ENCODE results near the gene LRRTM1.

Gene LRRTM1

GRCh38 chr2:80291656-80292055 lies 12.9 kb downstream of the LRRTM1 start:
- H3K27ac ChIP-seq (replicated peaks) = no peak overlapping the region
- no peak for TF ChIP-seq REST (IDR thresholded peaks at IDR 0.05; ENCODE audit: insufficient replicate concordance, low read depth)
- no peak overlapping the region for H3K4me3 ChIP-seq (replicated peaks; ENCODE audit: insufficient read depth, low read length)
- no peak for DNase-seq (ENCODE audit: low read depth in 1 of 2, low spot score in 1 of 2)
- no peaks in the 10 kb centered on the region for H3K27me3 ChIP-seq (ENCODE audit: insufficient read depth, poor library complexity, severe bottlenecking)

- no peak for DNase-seq (ENCODE audit: low read depth in 1 of 2, low spot score in 1 of 2)
- H3K27me3 ChIP-seq (ENCODE audit: insufficient read depth, poor library complexity, severe bottlenecking) = no peaks in the 10 kb centered on the region
Measured at GRCh38 chr2:80288576-80288975, 16.0 kb downstream of the LRRTM1 start.

GRCh38 chr2:80281049-80281448 lies 23.5 kb downstream of the LRRTM1 start:
- Histone ChIP-seq H3K27me3 (ENCODE audit: insufficient read depth, poor library complexity, severe bottlenecking) (no peaks in the 10 kb centered on the region), H3K27ac (replicated peaks) (no peak overlapping the region), H3K4me3 (replicated peaks; ENCODE audit: insufficient read depth, low read length) (no peak overlapping the region)
- TF ChIP-seq GABPA (IDR thresholded peaks at IDR 0.05; ENCODE audit: low read depth) (no peak), CTCF (IDR thresholded peaks at IDR 0.05; ENCODE audit: insufficient read depth, low read length) (no peak), SPI1 (IDR thresholded peaks at IDR 0.05; ENCODE audit: borderline replicate concordance, low read depth) (no peak), REST (IDR thresholded peaks at IDR 0.05; ENCODE audit: insufficient replicate concordance, low read depth) (no peak), POLR2AphosphoS5 (IDR thresholded peaks at IDR 0.05; ENCODE audit: low read depth) (no peak)
- no peak for DNase-seq (ENCODE audit: low read depth in 1 of 2, low spot score in 1 of 2)

More at GRCh38 chr2:80288576-80288975, 16.0 kb downstream of the LRRTM1 start:
- Histone ChIP-seq H3K4me3 (replicated peaks; ENCODE audit: insufficient read depth, low read length) (no peak overlapping the region), H3K27ac (replicated peaks) (no peak overlapping the region)
- TF ChIP-seq SPI1 (IDR thresholded peaks at IDR 0.05; ENCODE audit: borderline replicate concordance, low read depth) (no peak), POLR2AphosphoS5 (IDR thresholded peaks at IDR 0.05; ENCODE audit: low read depth) (no peak), GABPA (IDR thresholded peaks at IDR 0.05; ENCODE audit: low read depth) (no peak), CTCF (IDR thresholded peaks at IDR 0.05; ENCODE audit: insufficient read depth, low read length) (no peak), REST (IDR thresholded peaks at IDR 0.05; ENCODE audit: insufficient replicate concordance, low read depth) (no peak)

GRCh38 chr2:80280598-80280997 lies 24.0 kb downstream of the LRRTM1 start:
- H3K4me3 ChIP-seq (replicated peaks; ENCODE audit: insufficient read depth, low read length) = no peak overlapping the region
- no peak for DNase-seq (ENCODE audit: low read depth in 1 of 2, low spot score in 1 of 2)
- no peaks in the 10 kb centered on the region for H3K27me3 ChIP-seq (ENCODE audit: insufficient read depth, poor library complexity, severe bottlenecking)
- H3K27ac ChIP-seq (replicated peaks) = no peak overlapping the region
- TF ChIP-seq POLR2AphosphoS5 (IDR thresholded peaks at IDR 0.05; ENCODE audit: low read depth) (no peak), GABPA (IDR thresholded peaks at IDR 0.05; ENCODE audit: low read depth) (no peak), REST (IDR thresholded peaks at IDR 0.05; ENCODE audit: insufficient replicate concordance, low read depth) (no peak), SPI1 (IDR thresholded peaks at IDR 0.05; ENCODE audit: borderline replicate concordance, low read depth) (no peak), CTCF (IDR thresholded peaks at IDR 0.05; ENCODE audit: insufficient read depth, low read length) (no peak)
